OCI-LY3 (cell line): ENCODE data around the gene MSANTD3.
"Not testable (repeated sequence)": the region's sequence is repeated elsewhere in the genome, so short reads cannot be mapped to it uniquely, and the experiment has no call there.

ENCODE experiments used
- H2AFZ ChIP-seq: fragments of 200-600, 300-600 bp; shearing (Covaris generic); 2 replicates; pipeline ENCODE4 v1.6.0; 2014; ENCODE audit warnings: antibody characterized with exemption, low read depth, low read length
- H3K27ac ChIP-seq: fragments of 200-600, 300-600 bp; sonication (generic); 2 replicates; pipeline ENCODE4 v1.5.1; 2014; ENCODE audit warnings: mild to moderate bottlenecking, low read length, moderate library complexity, mixed read lengths
- H3K27me3 ChIP-seq: fragments of 200-600, 300-600 bp; sonication (generic); 2 replicates; pipeline ENCODE4 v1.6.1; 2014; ENCODE audit warnings: low read depth, low read length, mixed read lengths
- H3K36me3 ChIP-seq: fragments of 200-600, 300-600 bp; sonication (generic); replicated peaks from 2 replicates; pipeline ENCODE3; 2014; ENCODE audit warnings: low read depth, low read length, mixed read lengths
- H3K4me1 ChIP-seq: fragments of 300-600, 200-600 bp; sonication (generic); 2 replicates; pipeline ENCODE4 v1.6.1; 2014; ENCODE audit warnings: low read length, mixed read lengths
- H3K4me2 ChIP-seq: fragments of 200-600, 300-600 bp; sonication (generic); 2 replicates; pipeline ENCODE4 v1.6.1; 2014; ENCODE audit warnings: low read length, mixed read lengths
- H3K4me3 ChIP-seq: fragments of 300-600, 200-600 bp; sonication (generic); 2 replicates; pipeline ENCODE4 v1.5.1; 2014; ENCODE audit warnings: antibody characterized with exemption, mild to moderate bottlenecking, low read length, moderate library complexity
- H3K79me2 ChIP-seq: fragments of 300-600, 200-600 bp; shearing (Covaris generic); 2 replicates; pipeline ENCODE4 v1.6.1; 2014; ENCODE audit warnings: mild to moderate bottlenecking, low read length, mixed read lengths
- H3K9ac ChIP-seq: fragments of 300-600, 200-600 bp; shearing (Covaris generic); 2 replicates; pipeline ENCODE4 v1.6.0; 2014; ENCODE audit warnings: mild to moderate bottlenecking, low read length, moderate library complexity
- H3K9me3 ChIP-seq: fragments of 200-600, 300-600 bp; shearing (Covaris generic); 2 replicates; pipeline ENCODE4 v1.6.1; 2014; ENCODE audit warnings: low read length, mixed read lengths; ENCODE audit not compliant: insufficient read depth
- H4K20me1 ChIP-seq: fragments of 200-600, 300-600 bp; sonication (generic); 2 replicates; pipeline ENCODE4 v1.6.1; 2016; ENCODE audit warnings: low read length, mixed read lengths; ENCODE audit not compliant: insufficient read depth
- EZH2phosphoT487 ChIP-seq: fragments of 200-600 bp; shearing (Covaris generic); IDR thresholded peaks from 2 replicates; pipeline ENCODE4 v1.6.1; 2018; ENCODE audit warnings: antibody characterized with exemption, mixed run types, low read depth
- TF ChIP-seq, protein P1 (sequence below): fragments of 200-600, 300-600 bp; sonication (generic); IDR thresholded peaks from 2 replicates; pipeline ENCODE4 v1.5.1; 2014; ENCODE audit warnings: antibody characterized with exemption, low read length, low read depth

Gene MSANTD3

DNA sequence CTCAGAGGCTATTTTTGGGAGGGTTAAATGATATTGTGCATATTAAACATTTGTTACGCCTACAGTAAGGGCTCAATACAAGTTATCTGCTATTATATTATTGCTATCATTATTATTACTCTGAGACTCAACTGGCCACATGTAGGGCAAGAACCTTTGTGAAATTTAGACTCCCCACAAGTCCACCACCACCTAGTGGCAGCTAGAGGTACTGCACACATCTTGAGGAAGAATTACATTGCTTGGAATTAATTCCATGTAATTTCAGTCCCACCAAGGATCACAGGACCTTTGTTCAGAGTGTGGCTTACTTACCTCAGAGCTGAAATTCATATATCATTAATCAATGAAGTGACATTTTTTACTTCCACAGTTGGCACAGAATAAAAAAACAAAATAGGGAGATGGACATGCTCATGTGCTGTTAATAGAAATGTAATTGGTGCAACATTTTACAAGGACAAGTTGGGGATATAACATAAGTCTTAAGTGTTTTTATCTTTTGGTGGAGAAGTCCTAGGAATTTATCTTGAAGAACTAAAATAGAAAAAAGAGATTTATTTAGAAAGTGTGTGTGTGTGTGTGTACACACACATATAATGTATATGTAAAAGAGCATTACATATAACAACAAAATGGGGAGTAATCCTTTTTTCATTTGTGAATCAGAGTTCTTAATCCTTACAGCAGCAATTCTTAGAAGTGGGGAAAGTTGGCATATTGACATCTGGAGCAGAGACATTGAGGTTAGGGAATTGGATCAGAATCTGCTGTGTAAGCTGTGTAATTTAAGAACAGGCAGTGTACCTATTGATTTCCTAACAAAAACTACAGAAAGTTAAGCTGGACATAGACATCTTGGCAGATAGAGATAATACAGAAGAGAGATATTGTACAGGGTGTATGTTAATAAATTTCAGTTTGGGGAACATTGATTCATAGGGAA is 11.2 kb downstream of the MSANTD3 start:
- H4K20me1 ChIP-seq, result peaks cover 9% of the 10 kb centered on the region; the same call in 1 of the 2 replicates
- H3K79me2 ChIP-seq, result 0 out of 2 replicates have a peak, but pooled peaks cover 5% of the 10 kb centered on the region
- no peaks in the 10 kb centered on the region for H3K9me3 ChIP-seq
- H3K27me3 ChIP-seq, result no peaks in the 10 kb centered on the region
- H3K4me2 ChIP-seq, result no peak overlapping the region
- no peak overlapping the region for H2AFZ ChIP-seq
- no peaks in the 10 kb centered on the region for H3K4me1 ChIP-seq
- no peak for TF ChIP-seq EZH2phosphoT487
- TF ChIP-seq, protein P1, sequence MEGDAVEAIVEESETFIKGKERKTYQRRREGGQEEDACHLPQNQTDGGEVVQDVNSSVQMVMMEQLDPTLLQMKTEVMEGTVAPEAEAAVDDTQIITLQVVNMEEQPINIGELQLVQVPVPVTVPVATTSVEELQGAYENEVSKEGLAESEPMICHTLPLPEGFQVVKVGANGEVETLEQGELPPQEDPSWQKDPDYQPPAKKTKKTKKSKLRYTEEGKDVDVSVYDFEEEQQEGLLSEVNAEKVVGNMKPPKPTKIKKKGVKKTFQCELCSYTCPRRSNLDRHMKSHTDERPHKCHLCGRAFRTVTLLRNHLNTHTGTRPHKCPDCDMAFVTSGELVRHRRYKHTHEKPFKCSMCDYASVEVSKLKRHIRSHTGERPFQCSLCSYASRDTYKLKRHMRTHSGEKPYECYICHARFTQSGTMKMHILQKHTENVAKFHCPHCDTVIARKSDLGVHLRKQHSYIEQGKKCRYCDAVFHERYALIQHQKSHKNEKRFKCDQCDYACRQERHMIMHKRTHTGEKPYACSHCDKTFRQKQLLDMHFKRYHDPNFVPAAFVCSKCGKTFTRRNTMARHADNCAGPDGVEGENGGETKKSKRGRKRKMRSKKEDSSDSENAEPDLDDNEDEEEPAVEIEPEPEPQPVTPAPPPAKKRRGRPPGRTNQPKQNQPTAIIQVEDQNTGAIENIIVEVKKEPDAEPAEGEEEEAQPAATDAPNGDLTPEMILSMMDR, result peak; percentile 84
- no peaks in the 10 kb centered on the region for H3K36me3 ChIP-seq
- H3K9ac ChIP-seq, result no peak overlapping the region
- no peak overlapping the region for H3K4me3 ChIP-seq
- H3K27ac ChIP-seq, result no peak overlapping the region

DNA sequence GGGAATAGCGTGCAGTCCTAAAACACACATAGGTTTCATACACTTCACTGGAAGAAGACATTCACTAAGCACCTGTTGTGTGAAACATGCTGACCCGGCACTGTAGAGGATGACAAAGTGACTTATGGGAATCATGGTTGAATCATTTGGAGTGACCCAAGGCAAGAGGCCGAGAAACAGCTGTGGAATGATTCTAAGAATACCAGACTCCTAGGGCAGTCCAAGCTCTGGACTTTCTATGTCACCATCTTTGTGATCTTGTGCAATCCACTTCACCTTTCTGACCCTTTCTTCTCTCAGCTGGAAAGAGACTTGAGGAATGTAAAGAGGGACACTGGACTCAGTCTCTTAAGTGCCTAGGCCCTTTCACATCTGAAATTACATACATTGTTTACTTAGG is 13.1 kb downstream of the MSANTD3 start:
- H3K27me3 ChIP-seq, result no peaks in the 10 kb centered on the region
- 0 out of 2 replicates have a peak, but pooled peaks cover 5% of the 10 kb centered on the region for H3K79me2 ChIP-seq
- H3K9ac ChIP-seq, result no peak overlapping the region
- no peaks in the 10 kb centered on the region for H3K36me3 ChIP-seq
- H4K20me1 ChIP-seq, result peaks cover 9% of the 10 kb centered on the region; the same call in 1 of the 2 replicates
- no peak overlapping the region for H3K4me3 ChIP-seq
- H3K4me2 ChIP-seq, result no peak overlapping the region
- no peaks in the 10 kb centered on the region for H3K9me3 ChIP-seq
- H3K27ac ChIP-seq, result no peak overlapping the region
- H2AFZ ChIP-seq, result no peak overlapping the region
- TF ChIP-seq, protein P1, result no peak
- no peak for TF ChIP-seq EZH2phosphoT487
- H3K4me1 ChIP-seq, result no peaks in the 10 kb centered on the region

DNA sequence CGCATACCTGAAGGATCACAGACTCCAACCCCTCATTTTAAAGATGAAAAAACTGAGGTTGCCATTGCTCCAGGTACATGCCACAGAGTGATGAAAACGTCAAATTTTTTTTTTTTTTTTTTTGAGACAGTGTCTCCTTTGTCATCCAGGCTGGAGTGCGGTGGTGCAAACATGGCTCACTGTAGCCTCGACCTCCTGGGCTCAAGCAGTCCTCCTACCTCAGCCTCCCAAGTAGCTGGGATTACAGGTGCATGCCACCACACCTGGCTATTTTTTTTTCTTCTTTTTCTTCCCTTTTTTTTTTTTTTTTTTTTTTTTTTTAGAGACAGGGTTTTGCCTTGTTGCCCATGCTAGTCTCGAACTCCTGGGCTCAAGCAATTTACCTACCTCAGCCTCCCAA is 13.5 kb downstream of the MSANTD3 start:
- not testable (repeated sequence) for H3K79me2 ChIP-seq

DNA sequence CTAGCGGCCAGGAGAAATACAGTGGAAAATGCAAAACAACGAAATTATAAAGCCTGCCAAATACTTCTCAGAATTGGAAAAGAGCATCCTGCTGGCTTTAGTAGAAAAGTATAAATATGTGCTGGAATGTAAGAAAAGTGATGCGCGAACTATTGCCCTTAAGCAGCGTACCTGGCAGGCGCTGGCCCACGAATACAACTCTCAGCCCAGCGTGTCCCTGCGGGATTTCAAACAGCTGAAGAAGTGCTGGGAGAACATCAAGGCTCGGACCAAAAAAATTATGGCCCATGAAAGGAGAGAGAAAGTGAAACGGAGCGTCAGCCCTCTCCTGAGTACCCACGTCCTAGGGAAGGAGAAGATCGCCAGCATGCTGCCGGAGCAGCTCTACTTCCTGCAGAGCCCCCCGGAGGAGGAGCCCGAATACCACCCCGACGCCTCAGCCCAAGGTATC is 15.0 kb downstream of the MSANTD3 start:
- TF ChIP-seq, protein P1, result no peak
- no peak for TF ChIP-seq EZH2phosphoT487
- Histone ChIP-seq H3K27me3 (no peaks in the 10 kb centered on the region), H3K4me2 (no peak overlapping the region), H3K79me2 (no peaks in the 10 kb centered on the region), H3K4me3 (no peak overlapping the region), H4K20me1 (peaks cover 9% of the 10 kb centered on the region; the same call in 1 of the 2 replicates), H3K9me3 (no peaks in the 10 kb centered on the region), H3K4me1 (no peaks in the 10 kb centered on the region), H3K27ac (no peak overlapping the region), H3K36me3 (peaks cover 4% of the 10 kb centered on the region), H2AFZ (no peak overlapping the region), H3K9ac (no peak overlapping the region)

More for the DNA sequence above, 13.5 kb downstream of the MSANTD3 start:
- H3K4me3 ChIP-seq, H3K27me3 ChIP-seq, H3K36me3 ChIP-seq, H3K4me2 ChIP-seq, H3K27ac ChIP-seq, H3K9ac ChIP-seq, H3K4me1 ChIP-seq, H4K20me1 ChIP-seq, H3K9me3 ChIP-seq, H2AFZ ChIP-seq: not testable (repeated sequence)
